Immature natural killer cell (primary cell): ENCODE measurements around the gene BCAS4. TPM values are rescaled to one million over a fixed set of nuclear protein-coding genes. Genes with fewer than 3 reads are reported as not detected.
"Not testable (repeated sequence)": the region's sequence is repeated elsewhere in the genome, so short reads cannot be mapped to it uniquely, and the experiment has no call there.

Experiments used
- DNase-seq, 3 donors: peaks; one replicate each; pipeline ENCODE4 v3.0.0; 2022; ENCODE audit warnings: mixed read lengths in 1 of 3
- H3K27ac Mint-ChIP-seq, 6 donors: one replicate each; pipeline ENCODE4 v1.8.0; 2020; ENCODE audit warnings: mixed read lengths in 6 of 6, mild to moderate bottlenecking in 5 of 6, inconsistent platforms in 4 of 6, moderate library complexity in 3 of 6
- H3K27me3 Mint-ChIP-seq, 3 donors: one replicate each; pipeline ENCODE4 v1.8.0; 2020 to 2021; ENCODE audit warnings: low read depth in 3 of 3, mild to moderate bottlenecking in 3 of 3, mixed read lengths in 3 of 3, moderate library complexity in 3 of 3, inconsistent platforms in 1 of 3
- H3K36me3 Mint-ChIP-seq, 3 donors: one replicate each; pipeline ENCODE4 v1.8.0; 2020; ENCODE audit warnings: mixed read lengths in 3 of 3, inconsistent platforms in 2 of 3, mild to moderate bottlenecking in 2 of 3
- H3K4me1 Mint-ChIP-seq, 2 donors: one replicate each; pipeline ENCODE4 v1.8.0; 2020; ENCODE audit warnings: inconsistent platforms in 2 of 2, mild to moderate bottlenecking in 2 of 2, mixed read lengths in 2 of 2, moderate library complexity in 1 of 2
- H3K4me3 Mint-ChIP-seq, 5 donors: one replicate each; pipeline ENCODE4 v1.8.0; 2020; ENCODE audit warnings: mild to moderate bottlenecking in 5 of 5, mixed read lengths in 5 of 5, inconsistent platforms in 3 of 5, moderate library complexity in 3 of 5
- H3K9me3 Mint-ChIP-seq, 6 donors: one replicate each; pipeline ENCODE4 v1.8.0; 2020; ENCODE audit warnings: mild to moderate bottlenecking in 6 of 6, mixed read lengths in 6 of 6, inconsistent platforms in 4 of 6, moderate library complexity in 3 of 6
- polyA plus RNA-seq, 3 donors: library from polyadenylated mRNA; unstranded; fragments of 300-500 nt; fragmentation: Illumina TruSeq; gene quantifications; one replicate each; pipeline ENCODE4 v1.2.3, GENCODE V29; 2021

The BCAS4 gene
- polyA plus RNA-seq, 3 donors from 2014 or later, result 19.1 to 29.1 (median 24.1) TPM

DNA sequence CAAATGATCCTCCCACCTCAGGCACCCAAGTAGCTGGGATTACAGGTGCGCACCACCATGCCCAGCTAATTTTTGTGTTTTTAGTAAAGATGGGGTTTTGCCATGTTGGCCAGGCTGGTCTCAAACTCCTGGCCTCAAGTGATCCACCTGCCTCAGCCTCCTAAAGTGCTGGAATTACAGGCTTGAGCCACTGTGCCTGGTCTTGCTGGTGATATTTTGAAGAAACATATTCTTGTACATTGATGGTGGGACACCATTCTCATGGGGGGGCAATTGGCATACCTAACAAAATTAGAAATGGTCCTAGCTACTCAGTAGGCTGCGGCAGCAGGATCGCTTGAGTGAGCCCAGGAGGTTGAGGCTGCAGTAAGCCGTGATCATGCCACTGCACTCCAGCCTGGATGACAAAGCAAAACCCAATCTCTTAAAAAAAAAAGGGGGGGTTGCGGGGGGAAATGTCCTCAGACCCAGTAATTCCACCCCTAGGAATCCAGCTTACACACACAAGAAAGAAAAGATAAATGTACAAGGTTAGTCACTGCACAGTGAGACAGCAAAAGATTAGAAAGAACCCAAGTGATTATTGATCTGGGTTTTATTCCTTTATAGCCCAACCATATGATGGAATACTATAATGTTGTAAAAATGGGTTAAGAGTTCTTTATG, 87.0 kb downstream of the BCAS4 start:
- not testable (repeated sequence) for H3K9me3 Mint-ChIP-seq, H3K4me1 Mint-ChIP-seq, H3K27me3 Mint-ChIP-seq, DNase-seq, H3K4me3 Mint-ChIP-seq, H3K27ac Mint-ChIP-seq
- peaks cover 0 to 13% (median 0%) of the 10 kb centered on the region in 3 donors for H3K36me3 Mint-ChIP-seq

DNA sequence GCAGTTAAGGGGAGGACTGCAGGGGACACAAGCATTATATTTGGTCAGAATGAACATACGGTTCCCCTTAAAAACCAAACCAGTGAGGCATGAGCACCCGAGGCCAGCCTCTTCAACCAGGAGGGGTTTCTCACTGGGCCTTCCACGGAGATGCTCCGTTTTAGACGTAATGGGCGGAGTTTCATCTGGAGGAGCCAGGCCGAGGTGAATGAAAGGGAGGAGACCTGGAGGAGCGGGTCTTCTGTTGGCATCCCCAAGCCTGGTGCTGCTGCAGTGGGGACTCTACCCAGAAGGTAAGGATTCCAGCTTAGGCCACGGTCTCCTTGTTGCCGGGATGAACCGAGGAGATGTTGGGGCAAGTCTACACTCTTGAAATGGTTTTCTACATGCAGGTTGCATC, 89.0 kb downstream of the BCAS4 start:
- no peak overlapping the region for H3K27ac Mint-ChIP-seq
- no peak overlapping the region for H3K4me3 Mint-ChIP-seq
- H3K9me3 Mint-ChIP-seq, result no peaks in the 10 kb centered on the region
- no peak for DNase-seq
- H3K27me3 Mint-ChIP-seq, result peaks cover 0 to 2% (median 0%) of the 10 kb centered on the region in 3 donors
- H3K36me3 Mint-ChIP-seq, result peaks cover 0 to 8% (median 6%) of the 10 kb centered on the region in 3 donors
- H3K4me1 Mint-ChIP-seq, result no peaks in the 10 kb centered on the region

DNA sequence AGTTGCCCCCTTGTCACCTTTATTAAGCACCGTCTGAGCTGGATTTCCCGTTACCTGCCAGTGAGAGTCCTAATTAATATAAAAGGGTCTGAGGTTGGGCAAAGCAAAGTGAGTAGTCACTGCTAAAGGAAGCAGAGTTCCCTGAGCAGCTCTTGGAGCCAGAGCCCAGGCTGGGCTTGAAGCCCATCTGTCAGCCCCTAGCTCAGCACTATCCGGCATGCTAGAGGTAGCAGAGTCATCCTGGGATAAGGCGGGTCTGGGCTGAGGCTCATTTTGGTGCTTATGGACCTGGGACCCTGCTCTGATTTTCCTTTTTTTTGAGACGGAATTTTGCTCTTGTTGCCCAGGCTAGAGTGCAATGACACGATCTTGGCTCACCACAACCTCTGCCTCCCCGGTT, 90.2 kb downstream of the BCAS4 start:
- Mint-ChIP-seq H3K36me3 (peaks cover 0 to 8% (median 7%) of the 10 kb centered on the region in 3 donors), H3K4me3 (no peak overlapping the region), H3K27ac (peak overlapping the region in 1 of 6 donors; percentile 64), H3K4me1 (peaks cover 0 to 2% of the 10 kb centered on the region in 2 donors), H3K27me3 (peaks cover 0 to 2% (median 0%) of the 10 kb centered on the region in 3 donors), H3K9me3 (no peaks in the 10 kb centered on the region)
- no peak for DNase-seq

DNA sequence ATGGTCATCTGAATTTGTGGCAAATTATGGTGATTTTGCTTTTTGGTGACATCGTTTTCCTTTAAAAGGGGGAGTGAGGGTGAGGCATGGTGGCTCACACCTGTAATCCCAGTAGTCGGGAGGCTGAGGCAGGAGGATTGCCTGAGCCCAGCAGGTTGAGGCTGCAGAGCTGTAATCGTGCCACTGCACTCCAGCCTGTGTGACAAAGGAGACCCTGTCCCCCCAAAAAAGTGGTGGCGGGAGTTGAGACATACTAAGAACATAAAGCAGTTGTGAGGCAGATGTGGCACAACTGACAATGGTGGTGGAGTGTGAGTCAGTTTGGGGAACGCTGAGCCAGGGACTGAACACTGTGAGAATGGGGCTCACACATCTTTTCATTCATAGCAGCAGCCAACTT, 90.9 kb downstream of the BCAS4 start:
- DNase-seq, result no peak
- Mint-ChIP-seq H3K27ac (peak overlapping the region in 1 of 6 donors; percentile 39), H3K4me3 (no peak overlapping the region), H3K27me3 (peaks cover 0 to 2% (median 0%) of the 10 kb centered on the region in 3 donors), H3K9me3 (no peaks in the 10 kb centered on the region), H3K36me3 (peaks cover 0 to 8% (median 7%) of the 10 kb centered on the region in 3 donors), H3K4me1 (peaks cover 0 to 9% of the 10 kb centered on the region in 2 donors)

DNA sequence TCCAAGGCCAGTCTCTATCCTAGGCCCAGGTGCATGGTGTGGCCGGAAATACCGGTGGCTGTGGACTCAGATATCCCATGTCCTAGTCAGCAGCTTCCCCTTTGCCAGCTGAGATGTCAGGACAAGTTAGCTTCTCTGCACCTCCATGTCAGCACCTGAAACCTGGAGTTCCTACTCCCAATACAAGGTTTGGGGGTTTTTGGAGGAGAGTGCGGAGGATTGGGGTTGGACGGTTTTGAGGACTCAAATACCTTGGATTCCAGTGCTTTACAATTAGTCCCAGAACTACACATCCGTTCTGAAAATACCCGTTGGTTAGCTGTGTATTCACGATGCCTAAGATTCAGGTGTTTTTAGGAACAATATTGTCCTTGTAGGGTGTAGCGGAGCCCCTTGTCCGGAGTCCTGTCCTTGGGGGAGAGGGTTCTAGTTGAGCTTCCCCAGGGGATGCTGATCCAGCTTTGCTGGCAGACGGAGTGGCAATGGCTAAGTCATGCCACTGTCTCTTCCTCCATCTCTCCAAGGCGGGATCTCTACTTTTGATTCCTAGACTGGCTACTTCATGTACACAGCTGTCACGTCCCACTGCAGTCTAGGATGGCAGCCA, 91.4 kb downstream of the BCAS4 start:
- no peaks in the 10 kb centered on the region for H3K9me3 Mint-ChIP-seq
- H3K36me3 Mint-ChIP-seq, result peaks cover 0 to 8% (median 7%) of the 10 kb centered on the region in 3 donors
- peak overlapping the region in 1 of 6 donors; percentile 39 for H3K27ac Mint-ChIP-seq
- H3K27me3 Mint-ChIP-seq, result peaks cover 0 to 2% (median 0%) of the 10 kb centered on the region in 3 donors
- no peak for DNase-seq
- no peak overlapping the region for H3K4me3 Mint-ChIP-seq
- H3K4me1 Mint-ChIP-seq, result peaks cover 0 to 11% of the 10 kb centered on the region in 2 donors

DNA sequence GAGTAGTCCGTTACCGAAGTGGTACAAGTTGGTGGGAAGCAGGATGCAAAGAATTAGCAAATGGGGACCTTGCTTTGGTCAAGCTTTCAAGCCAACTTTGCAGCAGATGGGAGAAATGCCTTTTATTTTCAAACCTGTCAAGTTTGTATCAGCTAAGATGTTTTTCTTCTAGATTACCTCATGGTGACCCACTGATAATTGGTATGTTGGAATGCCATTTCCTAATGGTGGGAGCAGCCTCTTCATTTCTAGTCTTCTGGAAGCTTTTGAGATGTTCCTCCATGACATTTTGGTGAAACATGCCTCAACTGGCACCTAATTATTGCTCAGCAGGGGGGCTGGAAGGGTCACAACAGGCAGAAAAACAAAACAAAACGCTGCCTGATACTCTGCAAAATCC, 92.7 kb downstream of the BCAS4 start:
- DNase-seq, result no peak
- peaks cover 5 to 17% (median 14%) of the 10 kb centered on the region in 3 donors for H3K36me3 Mint-ChIP-seq
- peaks cover 0 to 2% (median 0%) of the 10 kb centered on the region in 3 donors for H3K27me3 Mint-ChIP-seq
- H3K27ac Mint-ChIP-seq, result peak overlapping the region in 1 of 6 donors; percentile 31
- peaks cover 0 to 17% of the 10 kb centered on the region in 2 donors for H3K4me1 Mint-ChIP-seq
- H3K4me3 Mint-ChIP-seq, result no peak overlapping the region
- H3K9me3 Mint-ChIP-seq, result no peaks in the 10 kb centered on the region

DNA sequence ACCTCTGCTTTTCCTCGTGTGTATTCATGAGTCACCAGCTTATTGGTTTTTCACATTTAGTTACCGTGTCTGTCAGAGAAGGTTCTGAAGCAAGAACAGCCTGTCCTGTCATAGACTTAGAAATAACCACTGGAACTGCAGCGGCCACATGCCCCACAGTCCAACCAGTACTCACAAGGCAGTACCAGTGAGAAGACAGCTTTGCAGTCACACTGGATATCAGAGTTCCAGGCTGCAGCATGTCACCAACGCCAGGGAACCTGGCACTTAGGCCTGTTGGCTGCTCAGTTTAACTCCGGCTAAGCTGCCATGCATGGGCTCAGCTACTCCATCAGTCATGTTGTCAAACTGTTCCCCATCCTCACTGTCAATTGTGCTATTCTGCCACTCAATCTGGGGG, 96.3 kb downstream of the BCAS4 start:
- H3K36me3 Mint-ChIP-seq, result peaks cover 11 to 30% (median 27%) of the 10 kb centered on the region in 3 donors
- H3K27me3 Mint-ChIP-seq, result peaks cover 0 to 2% (median 2%) of the 10 kb centered on the region in 3 donors
- H3K9me3 Mint-ChIP-seq, result no peaks in the 10 kb centered on the region
- peak overlapping the region in 1 of 6 donors; percentile 8 for H3K27ac Mint-ChIP-seq
- no peak for DNase-seq
- H3K4me3 Mint-ChIP-seq, result no peak overlapping the region
- H3K4me1 Mint-ChIP-seq, result peaks cover 6 to 31% of the 10 kb centered on the region in 2 donors

DNA sequence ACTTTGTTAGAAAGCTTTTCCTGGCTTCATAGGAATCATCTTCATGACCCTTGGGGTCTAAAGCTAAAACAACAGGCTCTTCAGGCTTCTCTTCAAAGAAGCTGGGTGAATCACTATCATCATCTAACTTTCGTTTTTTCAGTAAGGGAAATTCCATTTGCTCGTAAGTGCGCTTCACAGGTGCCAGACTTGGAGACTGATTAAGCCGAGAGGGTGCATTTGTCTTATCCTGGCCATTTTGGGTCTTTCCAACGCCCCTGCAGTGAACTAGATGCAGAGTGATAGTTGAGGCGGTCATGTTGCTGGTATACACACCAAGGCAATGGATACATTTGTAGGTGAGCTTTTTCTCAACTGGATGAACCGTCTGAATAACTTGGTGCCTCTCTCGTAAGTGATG, 97.5 kb downstream of the BCAS4 start:
- Mint-ChIP-seq H3K27ac (peak overlapping the region in 2 of 6 donors; percentile 3 to 14), H3K4me3 (no peak overlapping the region), H3K36me3 (peaks cover 11 to 30% (median 25%) of the 10 kb centered on the region in 3 donors), H3K4me1 (peaks cover 10 to 31% of the 10 kb centered on the region in 2 donors), H3K27me3 (peaks cover 0 to 2% (median 2%) of the 10 kb centered on the region in 3 donors), H3K9me3 (no peaks in the 10 kb centered on the region)
- no peak for DNase-seq

DNA sequence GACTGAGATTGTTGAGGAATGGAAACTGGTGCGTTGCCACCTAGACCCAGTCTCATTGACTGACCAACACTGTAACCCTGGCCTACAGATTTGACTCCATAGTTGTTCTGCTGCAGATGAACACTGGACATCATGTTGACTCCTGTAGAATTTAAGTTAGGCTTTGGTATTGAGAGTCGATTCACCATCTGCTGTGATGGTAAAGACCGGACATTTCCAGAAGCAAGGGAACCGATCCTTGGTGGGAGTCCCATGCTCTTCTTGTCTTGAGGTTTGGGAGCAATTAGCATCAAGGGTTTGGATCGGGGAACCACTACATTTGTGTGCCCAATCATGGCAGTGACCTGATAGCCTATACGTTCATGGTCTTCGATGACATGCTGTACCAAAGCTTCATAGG, 98.8 kb downstream of the BCAS4 start:
- Mint-ChIP-seq H3K4me3 (no peak overlapping the region), H3K36me3 (peaks cover 11 to 34% (median 26%) of the 10 kb centered on the region in 3 donors), H3K27ac (no peak overlapping the region)

DNA sequence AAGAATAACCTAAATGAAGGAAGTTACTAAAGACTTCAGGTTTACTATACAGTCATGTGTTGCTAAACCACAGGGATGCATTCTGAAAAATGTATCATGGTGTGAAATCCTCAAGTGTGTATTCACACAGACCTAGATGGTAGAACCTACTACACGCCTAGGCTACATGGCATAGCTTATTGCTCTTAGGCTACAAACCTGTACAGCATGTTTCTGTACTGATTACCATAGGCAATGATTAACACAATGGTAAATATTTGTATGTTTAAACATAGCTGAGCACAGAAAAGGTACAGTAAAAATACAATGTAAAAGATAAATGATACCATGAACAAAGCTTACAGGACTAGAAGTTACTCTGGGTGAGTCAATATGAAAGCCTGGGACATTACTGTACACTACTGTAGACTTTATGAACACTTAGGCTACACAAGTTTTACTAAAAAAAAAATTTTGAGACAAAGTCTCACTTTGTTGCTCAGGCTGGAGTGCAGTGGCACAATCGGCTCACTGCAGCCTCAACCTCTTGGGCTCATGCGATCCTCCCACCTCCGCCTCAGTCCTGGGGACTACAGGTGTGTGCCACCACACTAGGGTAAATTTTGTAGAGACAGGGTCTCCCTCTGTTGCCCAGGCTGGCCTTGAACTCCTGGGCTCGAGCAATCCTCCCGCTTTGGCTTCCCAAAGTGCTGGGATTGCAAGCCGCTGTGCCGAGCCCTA, 100.4 kb downstream of the BCAS4 start:
- DNase-seq, result no peak
- H3K27ac Mint-ChIP-seq, result peak overlapping the region in 2 of 6 donors; percentile 23 to 46
- peaks cover 0 to 2% (median 0%) of the 10 kb centered on the region in 3 donors for H3K27me3 Mint-ChIP-seq
- H3K36me3 Mint-ChIP-seq, result peaks cover 11 to 30% (median 23%) of the 10 kb centered on the region in 3 donors
- H3K9me3 Mint-ChIP-seq, result no peaks in the 10 kb centered on the region
- peaks cover 13 to 27% of the 10 kb centered on the region in 2 donors for H3K4me1 Mint-ChIP-seq
- no peak overlapping the region for H3K4me3 Mint-ChIP-seq

More for the DNA sequence above, 98.8 kb downstream of the BCAS4 start:
- peaks cover 0 to 2% (median 2%) of the 10 kb centered on the region in 3 donors for H3K27me3 Mint-ChIP-seq
- peaks cover 13 to 31% of the 10 kb centered on the region in 2 donors for H3K4me1 Mint-ChIP-seq
- no peaks in the 10 kb centered on the region for H3K9me3 Mint-ChIP-seq
- no peak for DNase-seq

DNA sequence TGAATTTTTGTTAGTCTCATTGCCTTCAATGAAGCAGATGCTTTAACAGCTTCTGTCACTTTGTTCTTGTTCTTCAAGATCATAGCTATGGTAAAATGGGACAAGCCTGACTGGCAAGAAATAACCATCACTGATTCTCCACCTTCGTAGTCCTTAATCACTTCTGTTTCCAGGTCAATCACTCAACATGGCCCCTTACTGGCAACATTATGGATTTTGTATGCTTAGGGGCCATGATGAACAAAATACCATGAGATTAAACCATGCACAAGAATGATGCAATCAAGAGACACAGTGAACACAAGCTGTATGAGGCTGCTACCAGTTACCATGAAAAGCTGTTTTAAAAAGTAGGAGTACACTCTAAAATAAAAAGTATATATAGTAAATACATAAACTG, 103.6 kb downstream of the BCAS4 start:
- Mint-ChIP-seq H3K27ac (peak overlapping the region in 2 of 6 donors; percentile 1 to 36), H3K4me1 (peaks cover 28 to 45% of the 10 kb centered on the region in 2 donors), H3K36me3 (peaks cover 0 to 26% (median 8%) of the 10 kb centered on the region in 3 donors), H3K9me3 (no peaks in the 10 kb centered on the region), H3K27me3 (no peaks in the 10 kb centered on the region), H3K4me3 (no peak overlapping the region)
- no peak for DNase-seq

DNA sequence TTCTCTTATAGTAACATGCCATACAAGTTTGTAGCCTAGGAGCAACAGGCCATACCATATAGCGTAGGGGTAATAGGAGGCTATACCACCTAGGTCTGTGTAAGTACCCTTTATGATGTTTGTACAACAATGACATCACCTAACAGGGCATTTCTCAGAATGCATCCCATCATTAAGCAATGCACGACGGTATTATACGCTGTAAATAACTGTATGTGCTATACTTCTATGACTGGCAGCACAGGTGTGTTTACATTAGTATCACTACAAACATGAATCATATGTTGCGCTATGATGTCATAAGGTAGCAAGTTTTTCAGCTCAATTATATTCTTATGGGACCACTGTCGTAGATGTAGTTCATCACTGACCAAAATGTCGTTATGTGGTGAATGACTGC, 105.4 kb downstream of the BCAS4 start:
- Mint-ChIP-seq H3K27ac (peak overlapping the region in 1 of 6 donors; percentile 26), H3K27me3 (peaks cover 0 to 2% (median 0%) of the 10 kb centered on the region in 3 donors), H3K9me3 (no peaks in the 10 kb centered on the region), H3K4me3 (no peak overlapping the region), H3K36me3 (peaks cover 0 to 16% (median 7%) of the 10 kb centered on the region in 3 donors), H3K4me1 (peaks cover 34 to 50% of the 10 kb centered on the region in 2 donors)
- DNase-seq, result no peak

DNA sequence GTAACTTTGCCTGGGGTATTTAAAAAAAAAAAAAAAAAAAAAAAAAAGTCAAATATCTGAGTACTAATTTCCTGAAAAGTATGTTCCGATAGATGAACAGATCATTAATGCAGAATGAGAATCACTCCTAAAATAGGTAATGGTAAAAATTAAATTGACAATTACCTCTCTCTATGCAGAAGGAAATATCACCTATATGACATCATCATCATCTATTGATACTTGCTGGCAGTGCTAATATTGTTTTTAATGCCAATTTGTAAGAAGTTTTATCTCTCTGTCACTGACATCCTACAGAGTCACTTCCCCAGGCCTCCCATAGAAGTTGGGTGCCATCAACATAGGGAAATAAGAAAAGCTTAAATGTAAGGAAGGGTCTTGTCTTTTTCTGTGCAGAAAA, 106.4 kb downstream of the BCAS4 start:
- H3K36me3 Mint-ChIP-seq, result peaks cover 0 to 16% (median 7%) of the 10 kb centered on the region in 3 donors
- H3K27ac Mint-ChIP-seq, result peak overlapping the region in 4 of 6 donors; percentile 9 to 68 (median 47)
- H3K4me3 Mint-ChIP-seq, result no peak overlapping the region
- DNase-seq, result no peak
- H3K27me3 Mint-ChIP-seq, result peaks cover 0 to 2% (median 0%) of the 10 kb centered on the region in 3 donors
- H3K4me1 Mint-ChIP-seq, result peaks cover 42 to 59% of the 10 kb centered on the region in 2 donors
- no peaks in the 10 kb centered on the region for H3K9me3 Mint-ChIP-seq
